ENCODE results near the gene TNPO3. TPM values are rescaled to one million over a fixed set of nuclear protein-coding genes. Genes with fewer than 3 reads are reported as not detected.
"Not testable (repeated sequence)": the region's sequence is repeated elsewhere in the genome, so short reads cannot be mapped to it uniquely, and the experiment has no call there.

Gene TNPO3
- total RNA-seq, 1 donor from 2014 or later = 16.6 TPM

GRCh38 chr7:129072479-129073011 lies 17.6 kb upstream of the TNPO3 start:
- ATAC-seq = peak; percentile 43
- DNase-seq (ENCODE audit: low spot score) = no peak

GRCh38 chr7:129069021-129069420 lies 14.1 kb upstream of the TNPO3 start:
- DNase-seq (ENCODE audit: low spot score) (no peak), ATAC-seq (no peak)

DNA sequence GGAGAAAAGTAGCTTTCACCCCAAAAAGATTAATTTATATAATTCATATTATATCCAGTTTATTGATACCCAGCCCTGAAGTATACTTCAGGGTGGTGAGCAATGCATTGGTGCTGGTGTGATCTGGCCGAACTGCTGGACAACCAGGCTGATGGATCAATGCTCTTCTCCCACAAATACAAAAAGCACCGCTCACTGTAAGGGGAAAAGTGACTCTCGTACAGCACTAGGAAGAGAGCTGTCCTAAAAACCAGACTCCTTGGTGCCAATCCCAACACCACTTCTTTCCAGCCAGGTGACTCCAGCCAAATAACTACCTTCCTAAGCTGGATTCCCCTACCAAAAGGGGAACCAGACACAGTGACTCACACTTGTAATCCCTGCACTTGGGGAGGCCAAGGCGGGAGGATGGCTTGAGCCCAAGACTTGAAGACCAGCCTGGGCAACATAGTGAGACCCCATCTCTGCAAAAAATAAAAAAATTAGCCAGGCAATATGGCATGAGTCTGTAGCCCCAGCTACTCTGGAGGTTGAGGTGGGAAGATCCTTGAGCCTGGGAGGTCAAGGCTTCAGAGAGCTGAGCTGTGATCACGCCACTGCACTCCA lies 13.1 kb upstream of the TNPO3 start:
- DNase-seq (ENCODE audit: low spot score) (no peak), ATAC-seq (no peak)

DNA sequence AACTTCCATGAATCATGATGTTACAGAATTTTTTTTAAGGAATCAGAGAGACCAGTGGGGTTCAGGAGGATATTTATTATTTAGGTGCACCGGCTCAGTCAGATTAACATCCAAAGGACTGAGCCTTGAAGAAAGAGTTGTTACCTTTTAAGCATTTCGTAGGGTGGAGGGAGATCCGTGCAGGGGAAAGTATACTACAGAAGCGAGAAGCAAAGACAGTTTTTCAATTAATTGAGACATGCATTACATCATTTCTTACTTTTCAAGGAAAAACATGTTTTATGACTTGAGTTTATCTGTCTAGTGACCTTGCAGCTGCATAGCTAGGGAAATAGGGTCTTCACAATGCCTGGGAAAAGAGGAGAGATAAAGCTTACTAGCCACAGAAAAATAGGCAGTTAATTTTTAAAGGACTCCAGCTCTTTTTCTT lies 12.2 kb upstream of the TNPO3 start:
- not testable (repeated sequence) for ATAC-seq; DNase-seq (ENCODE audit: low spot score)

DNA sequence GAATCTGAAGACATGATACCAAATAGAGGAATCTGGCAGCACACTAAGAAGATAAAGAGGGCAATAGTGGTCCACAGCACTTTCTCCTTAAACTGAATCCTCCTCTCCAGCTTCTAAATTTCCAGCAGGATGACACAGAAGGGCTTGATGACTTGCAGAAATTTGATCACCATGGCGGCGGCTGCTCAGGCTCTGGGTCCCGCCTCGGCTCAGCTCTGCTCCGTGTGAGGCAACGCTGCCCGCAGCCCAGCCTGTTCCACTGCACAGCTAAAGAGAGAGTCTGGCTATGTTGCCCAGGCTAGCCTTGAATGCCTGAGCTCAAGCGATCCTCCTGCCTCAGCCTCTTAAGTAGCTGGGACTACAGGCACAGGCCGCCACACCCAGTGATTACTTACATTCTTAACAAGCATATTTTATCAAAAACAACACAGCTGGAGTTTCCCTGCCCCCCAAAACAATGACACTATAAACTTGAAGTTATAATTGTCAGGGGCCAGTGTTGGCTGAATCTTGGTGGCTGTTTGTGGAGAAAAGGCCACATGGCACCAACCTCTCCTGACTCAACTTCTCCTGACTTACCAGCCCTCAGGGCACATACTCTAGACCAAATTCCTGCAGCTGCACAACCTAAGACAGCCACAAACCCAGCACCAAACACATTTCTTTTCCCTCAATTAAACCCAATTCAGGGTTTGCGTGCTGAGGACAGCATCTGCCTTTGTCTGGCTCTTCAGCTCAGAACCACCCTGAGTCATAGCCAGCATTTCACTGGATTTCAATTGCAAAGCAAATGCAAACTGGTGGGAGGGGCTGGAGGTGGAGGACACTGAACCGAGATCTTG lies 11.6 kb upstream of the TNPO3 start:
- ATAC-seq = no peak
- DNase-seq (ENCODE audit: low spot score) = no peak

- DNase-seq (ENCODE audit: low spot score) = no peak
- ATAC-seq = no peak
Observed at GRCh38 chr7:129055861-129056464, 1.1 kb upstream of the TNPO3 start.

GRCh38 chr7:129055294-129055816 lies 444 bp upstream of the TNPO3 start:
- ATAC-seq (peak; percentile 30), DNase-seq (ENCODE audit: low spot score) (no peak)

DNA sequence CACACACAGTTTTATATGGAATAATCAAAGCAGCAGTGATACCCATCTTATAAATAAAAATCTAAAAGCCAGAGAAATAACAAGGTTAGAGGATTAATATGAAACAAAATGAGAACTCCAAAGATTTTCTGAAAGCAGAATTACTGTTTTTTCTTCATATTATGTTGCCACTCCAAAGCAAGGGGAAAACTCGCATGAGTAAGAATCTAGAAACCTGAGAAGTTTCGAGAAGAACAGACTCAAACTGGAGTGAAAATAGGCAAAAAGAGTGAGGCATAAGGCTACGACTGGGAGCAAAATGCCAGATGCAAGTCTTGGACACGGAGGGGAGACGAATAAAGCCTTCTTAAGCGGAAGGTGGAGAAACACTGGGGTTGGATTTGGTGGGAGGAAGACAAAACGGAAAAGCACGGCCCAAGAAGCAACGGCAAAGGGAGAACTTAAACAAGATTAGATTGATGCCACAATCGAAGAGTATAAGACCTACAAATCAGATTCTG lies 923 bp downstream of the TNPO3 start:
- ATAC-seq = no peak
- no peak for DNase-seq (ENCODE audit: low spot score)

DNA sequence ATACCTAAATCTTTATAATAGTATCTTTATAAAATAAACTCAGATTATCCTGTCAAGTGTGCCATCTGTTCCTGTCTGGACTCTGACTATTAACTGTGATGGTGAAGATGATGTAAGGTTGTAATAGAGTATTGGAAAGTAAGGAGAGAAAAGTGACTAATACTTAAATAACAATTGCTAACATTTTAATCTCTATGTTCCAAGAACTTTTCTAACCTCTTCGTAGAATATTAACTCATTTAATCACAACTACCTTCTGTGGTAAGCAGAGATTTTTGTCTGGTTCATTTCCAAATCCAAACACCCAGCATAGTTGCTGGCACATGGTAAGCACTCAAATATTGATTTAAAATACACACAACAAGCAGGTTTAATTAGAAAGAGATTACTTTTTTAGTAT lies 2.5 kb downstream of the TNPO3 start:
- ATAC-seq (no peak), DNase-seq (ENCODE audit: low spot score) (no peak)

GRCh38 chr7:129051459-129051858 lies 3.5 kb downstream of the TNPO3 start:
- DNase-seq (ENCODE audit: low spot score); ATAC-seq: not testable (repeated sequence)

GRCh38 chr7:129047761-129048160 lies 7.2 kb downstream of the TNPO3 start:
- ATAC-seq (no peak), DNase-seq (ENCODE audit: low spot score) (no peak)

DNA sequence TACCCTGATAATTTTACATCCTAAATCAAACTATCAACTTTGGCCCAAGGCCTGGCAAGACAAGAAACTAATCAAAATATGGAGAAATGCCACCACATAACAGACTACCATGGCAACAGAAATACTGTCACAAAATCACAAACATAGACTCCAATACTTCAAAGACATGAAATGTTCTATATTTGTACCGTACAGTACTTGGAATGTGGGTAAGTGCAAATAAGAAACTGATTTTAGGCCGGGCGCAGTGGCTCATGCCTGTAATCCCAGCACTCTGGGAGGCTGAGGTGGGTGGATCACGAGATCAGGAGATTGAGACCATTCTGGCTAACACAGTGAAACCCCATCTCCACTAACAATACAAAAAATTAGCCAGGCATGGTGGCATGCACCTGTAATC lies 9.2 kb downstream of the TNPO3 start:
- ATAC-seq (no peak), DNase-seq (ENCODE audit: low spot score) (no peak)

GRCh38 chr7:129043012-129043411 lies 11.9 kb downstream of the TNPO3 start:
- DNase-seq (ENCODE audit: low spot score) = no peak
- ATAC-seq = no peak

GRCh38 chr7:129041142-129042085 lies 13.5 kb downstream of the TNPO3 start:
- ATAC-seq (no peak), DNase-seq (ENCODE audit: low spot score) (no peak)

GRCh38 chr7:129038468-129038867 lies 16.4 kb downstream of the TNPO3 start:
- not testable (repeated sequence) for DNase-seq (ENCODE audit: low spot score); ATAC-seq

DNA sequence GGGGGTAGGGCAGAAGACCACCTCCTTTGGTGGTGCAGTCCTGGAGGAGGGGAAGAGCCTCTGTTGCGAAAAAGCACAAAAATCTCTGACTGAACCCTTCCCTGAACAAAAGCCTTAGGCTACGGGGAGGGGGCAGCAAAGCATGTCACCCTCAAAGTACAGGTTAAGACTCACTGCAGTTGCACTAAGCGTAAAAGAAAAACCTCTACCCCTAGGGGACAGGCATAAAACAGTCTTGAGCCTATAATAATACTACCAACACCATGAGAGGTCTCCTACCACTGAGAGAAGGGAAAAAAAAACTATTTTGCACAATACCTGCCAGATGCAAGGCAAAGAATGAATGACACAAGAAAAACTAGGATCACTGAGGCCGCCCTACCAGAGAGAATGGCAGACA lies 17.3 kb downstream of the TNPO3 start:
- ATAC-seq (no peak), DNase-seq (ENCODE audit: low spot score) (no peak)

GRCh38 chr7:129032017-129032416 lies 22.9 kb downstream of the TNPO3 start:
- no peak for DNase-seq (ENCODE audit: low spot score)
- ATAC-seq = no peak

DNA sequence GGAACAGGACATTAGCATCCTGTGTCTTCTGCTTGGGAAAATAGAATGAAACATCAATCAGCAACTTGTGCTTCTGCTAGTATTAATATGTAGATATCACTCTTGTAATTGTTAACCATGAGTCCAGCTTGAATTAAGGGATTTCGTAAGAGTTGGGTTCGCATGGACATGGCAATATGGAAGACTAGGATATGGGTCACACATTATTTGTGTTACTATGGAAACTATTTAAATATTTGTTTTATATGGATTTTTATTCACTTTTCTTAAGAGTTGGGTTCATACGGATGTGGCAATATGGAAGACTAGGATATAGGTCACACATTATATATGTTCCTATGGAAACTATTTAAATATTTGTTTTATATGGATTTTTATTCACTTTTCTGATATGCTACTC lies 24.5 kb downstream of the TNPO3 start:
- no peak for ATAC-seq
- no peak for DNase-seq (ENCODE audit: low spot score)

DNA sequence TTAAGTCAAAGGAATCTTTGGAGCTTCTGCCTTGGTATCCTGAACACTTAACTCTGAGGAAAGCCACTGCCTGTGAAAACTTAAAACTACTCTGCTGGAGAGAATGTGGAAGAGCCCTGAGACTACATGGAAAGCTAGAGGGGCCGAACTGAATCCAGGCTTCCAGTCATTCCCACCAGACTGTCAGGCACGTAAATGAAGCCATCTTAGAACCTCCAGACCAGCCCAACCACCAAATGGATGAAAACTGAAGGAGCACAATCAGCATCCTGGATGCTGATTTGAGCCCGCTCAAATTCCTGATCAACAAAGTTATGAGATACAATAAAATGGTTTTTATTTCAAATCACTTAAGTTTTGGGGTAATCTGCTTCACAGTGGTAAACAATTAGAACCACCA lies 30.8 kb downstream of the TNPO3 start:
- ATAC-seq (no peak), DNase-seq (ENCODE audit: low spot score) (no peak)

DNA sequence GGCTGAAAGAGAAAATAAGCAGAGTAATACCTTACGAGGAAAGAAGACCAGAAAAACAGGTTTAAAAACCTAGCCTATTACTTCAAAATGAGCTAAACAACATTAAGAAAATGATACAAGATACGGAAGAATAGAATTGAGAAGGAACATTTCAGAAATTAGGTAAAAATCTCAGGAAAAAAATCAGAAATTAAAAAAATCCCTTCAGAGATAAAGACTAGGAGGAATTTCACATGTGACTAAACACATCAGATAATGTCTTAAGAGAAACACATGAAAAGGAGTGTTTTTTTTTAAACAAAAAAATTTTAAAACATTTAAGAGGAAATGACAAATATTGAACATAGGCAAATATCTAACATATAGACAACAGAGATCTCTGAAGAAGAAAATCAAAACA lies 33.3 kb downstream of the TNPO3 start:
- DNase-seq (ENCODE audit: low spot score) = no peak
- ATAC-seq = no peak
